ENCODE measurements around the gene IFI44.

IFI44 gene

DNA sequence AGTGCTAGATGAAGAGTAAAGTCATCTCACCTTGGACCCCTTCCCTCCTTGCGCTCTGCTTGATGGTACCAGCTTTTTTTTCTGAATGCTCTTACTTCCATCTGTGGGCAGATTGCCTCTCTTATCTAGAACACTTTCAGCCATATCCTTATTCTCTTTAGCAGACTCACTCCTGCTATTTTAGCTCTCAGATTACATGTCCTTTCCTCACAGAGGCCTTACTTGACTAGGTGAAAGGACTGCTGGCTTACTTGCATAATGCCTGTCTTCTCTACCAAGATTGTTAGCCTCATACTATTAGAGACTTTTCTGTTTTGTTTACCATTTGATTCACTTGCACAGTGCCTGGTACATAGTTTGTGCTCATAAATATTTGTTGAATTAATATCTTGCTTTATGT, 9.3 kb downstream of the IFI44 start:
- no peak for DNase-seq

DNA sequence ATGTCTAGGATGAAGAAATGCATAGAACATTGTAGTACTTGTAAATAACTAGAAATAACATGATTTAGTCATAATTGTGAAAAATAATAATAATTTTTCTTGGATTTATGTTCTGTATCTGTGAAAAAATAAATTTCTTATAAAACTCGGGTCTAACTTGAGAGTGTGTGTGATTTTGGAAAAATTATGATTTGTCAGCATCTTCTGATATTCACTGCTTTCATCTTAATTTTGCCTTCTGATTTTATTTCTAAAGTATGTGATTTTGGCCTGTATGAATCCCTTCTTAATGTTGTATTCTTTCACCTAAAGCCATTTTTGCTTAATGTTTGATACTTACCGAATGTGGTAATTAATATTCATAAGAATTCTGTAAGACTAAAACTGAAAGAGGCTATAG, 14.3 kb downstream of the IFI44 start:
- no peak for DNase-seq

DNA sequence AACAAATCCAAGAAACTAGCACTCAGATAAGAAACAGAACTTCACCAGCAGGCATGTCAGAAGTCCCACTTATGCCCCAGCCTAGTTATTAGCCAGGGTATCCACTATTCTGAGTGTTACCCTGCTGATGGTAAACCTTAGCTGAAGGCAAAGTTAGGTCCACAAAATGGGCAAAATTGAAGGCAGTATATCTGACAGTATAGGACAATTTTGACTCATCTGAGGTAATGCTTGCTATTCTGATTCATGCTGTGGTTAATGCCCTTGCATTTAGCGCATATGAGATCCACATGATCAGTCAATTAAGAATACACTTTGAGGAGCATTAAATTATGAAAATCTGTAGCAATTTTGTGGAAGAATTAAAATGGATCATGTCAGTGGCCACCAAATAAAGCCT, 15.1 kb downstream of the IFI44 start:
- DNase-seq = no peak

- DNase-seq = no peak
These were observed 16.2 kb downstream of the IFI44 start for GRCh38 chr1:78665809-78666208.

DNA sequence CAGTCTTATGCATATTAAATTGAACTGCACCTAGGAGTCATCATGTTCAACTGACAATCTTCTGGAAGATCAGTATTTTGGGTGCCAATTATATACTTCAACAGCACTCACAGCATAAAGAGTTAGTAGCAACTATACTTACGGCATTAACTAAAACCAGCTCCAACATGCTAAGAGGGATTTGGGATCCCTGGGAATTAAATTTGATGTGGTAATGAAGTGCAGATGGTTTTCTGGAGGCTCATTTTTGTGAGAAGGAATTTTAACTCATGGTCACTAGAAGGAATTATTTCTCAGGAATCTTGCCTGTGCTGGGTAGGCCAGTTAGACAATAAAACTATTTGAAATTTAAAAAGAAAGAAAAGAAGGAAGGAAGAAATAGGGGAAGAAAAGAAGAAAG, 18.3 kb downstream of the IFI44 start:
- no peak for DNase-seq

GRCh38 chr1:78668427-78668826, 18.8 kb downstream of the IFI44 start:
- DNase-seq = no peak

DNA sequence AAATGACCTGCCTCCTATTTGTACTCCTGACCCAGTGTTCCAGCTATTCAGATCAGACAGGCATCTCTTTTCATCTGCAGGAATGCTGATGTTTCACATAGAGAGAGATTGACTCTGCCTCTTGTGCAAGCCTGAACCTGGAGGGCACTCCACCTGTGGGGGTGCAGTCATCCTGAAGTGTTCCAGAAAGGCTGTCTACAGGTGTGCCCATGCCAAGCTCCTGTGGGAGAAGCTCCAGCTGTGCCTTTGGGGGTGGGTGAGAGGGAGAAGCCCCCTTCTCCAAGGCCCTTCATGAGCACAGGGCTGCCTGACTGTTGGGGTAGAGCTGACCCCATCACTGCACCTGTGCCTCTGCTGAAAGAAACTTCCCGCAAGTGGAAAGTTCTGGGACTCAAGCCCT, 22.8 kb downstream of the IFI44 start:
- DNase-seq = no peak

DNA sequence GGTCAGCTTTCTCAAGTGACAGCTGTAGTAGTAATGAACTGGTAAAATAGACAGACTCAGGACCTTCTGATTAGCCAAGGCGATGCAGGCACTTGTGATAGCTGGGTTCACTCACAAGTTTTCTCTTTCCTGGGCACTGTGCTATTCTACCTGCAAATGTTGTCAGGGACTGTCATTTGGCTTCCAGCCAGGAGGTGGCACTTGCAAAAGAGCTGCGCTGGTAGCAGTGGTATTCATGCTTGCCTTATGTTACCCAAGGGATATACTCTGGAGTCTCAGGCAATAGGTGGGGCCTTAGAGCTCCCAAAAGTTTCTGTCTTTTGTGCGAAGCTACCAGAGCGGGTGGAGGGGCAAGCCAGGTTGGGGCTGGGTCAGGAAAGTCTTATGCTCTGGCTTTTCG, 23.5 kb downstream of the IFI44 start:
- no peak for DNase-seq

GRCh38 chr1:78676347-78676982, 26.8 kb downstream of the IFI44 start:
- no peak for DNase-seq

DNA sequence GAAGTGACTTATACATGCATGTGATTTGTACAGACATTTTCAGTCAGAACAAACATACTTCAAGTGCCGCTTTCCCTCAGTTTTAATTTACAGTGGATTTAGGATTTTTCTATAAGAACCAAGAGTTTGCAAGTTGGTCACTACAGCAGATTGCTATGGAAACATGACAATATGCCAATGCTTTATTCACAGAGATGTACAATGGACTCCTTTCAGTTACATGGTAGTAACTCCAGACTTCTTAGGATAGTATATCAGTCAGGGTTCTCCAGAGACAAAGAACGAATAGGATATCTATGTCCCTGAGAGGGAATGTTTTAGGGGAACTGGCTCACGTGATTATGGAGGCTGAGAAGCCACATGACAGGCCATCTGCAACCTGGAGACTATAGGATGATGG, 27.4 kb downstream of the IFI44 start:
- DNase-seq = no peak

DNA sequence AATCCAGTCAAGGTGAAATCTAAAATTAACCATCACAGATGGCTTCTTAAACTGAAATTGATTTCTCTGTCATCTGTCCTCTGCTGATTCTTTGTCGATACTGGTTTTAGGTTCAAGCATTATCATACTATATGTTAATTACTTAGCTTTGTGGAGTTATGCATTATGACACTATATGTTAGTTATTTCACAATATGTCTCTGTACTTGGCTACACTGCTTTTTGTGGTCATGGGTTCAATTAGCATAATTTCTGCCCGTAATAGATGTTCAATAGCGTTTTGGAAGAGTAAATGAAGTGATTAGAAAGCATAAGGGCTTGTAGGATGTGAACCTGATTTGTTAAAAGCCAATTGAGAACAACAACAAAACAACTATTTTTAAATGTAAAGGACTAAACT, 28.2 kb downstream of the IFI44 start:
- no peak for DNase-seq

GRCh38 chr1:78678324-78678723, 28.7 kb downstream of the IFI44 start:
- no peak for DNase-seq

DNA sequence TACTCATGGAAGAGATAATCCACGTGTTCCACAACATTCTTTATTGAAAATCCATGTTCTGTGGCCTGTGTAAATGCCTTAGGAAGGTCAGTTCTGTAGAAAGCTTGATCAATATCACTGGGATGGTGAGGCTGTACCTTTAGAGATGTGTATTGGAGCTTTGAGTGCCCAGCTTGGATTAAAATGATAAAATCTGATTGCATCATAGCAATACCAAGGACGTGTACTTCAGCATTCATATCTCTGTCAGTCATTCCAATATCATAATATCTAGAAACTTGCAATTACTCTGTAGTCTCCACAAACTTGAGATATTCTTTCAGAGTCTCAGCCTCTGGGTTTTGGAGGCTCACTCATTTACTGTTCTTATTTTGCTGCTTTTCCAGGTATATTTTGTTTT, 31.6 kb downstream of the IFI44 start:
- DNase-seq = no peak

GRCh38 chr1:78682496-78682895, 32.9 kb downstream of the IFI44 start:
- DNase-seq = no peak

DNA sequence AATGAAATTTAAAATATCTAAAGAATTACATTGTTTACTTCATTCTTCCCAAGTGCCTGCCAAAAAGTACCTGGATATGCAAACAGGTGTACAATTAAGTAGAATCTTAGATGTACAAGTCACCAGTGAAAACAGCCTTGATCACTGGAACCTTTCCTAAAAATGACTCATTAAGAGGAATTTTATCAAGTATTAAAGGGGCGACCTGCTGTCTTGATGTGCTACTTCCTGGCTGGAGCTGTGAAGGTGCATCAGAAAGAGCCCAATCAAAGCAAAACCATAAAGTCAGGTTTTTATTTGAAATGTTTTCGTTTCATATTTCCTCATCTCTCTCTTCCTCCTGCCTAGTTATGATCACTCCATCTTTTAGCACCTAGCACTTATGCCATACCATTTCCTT, 33.4 kb downstream of the IFI44 start:
- no peak for DNase-seq

DNA sequence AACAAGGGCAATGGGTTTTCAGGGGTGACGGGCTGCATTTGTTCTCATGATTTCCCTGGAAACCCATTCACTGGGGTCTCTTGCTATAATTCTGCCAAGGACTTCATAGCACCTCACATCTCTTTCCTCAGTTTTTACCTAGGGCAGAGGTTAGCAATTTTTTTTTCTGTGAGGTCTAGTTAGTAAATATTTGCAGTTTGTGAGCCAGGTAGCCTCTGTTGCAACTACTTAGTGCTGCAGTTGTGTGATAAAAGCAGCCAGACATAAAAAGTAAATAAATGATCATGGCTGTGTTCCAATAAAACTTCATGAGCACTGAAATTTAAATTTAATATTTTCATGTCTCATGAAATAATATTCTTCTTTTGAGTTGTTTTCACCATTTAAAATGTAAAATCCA, 37.7 kb downstream of the IFI44 start:
- no peak for DNase-seq

- DNase-seq = no peak
These were observed 38.3 kb downstream of the IFI44 start for GRCh38 chr1:78687914-78688313.

DNA sequence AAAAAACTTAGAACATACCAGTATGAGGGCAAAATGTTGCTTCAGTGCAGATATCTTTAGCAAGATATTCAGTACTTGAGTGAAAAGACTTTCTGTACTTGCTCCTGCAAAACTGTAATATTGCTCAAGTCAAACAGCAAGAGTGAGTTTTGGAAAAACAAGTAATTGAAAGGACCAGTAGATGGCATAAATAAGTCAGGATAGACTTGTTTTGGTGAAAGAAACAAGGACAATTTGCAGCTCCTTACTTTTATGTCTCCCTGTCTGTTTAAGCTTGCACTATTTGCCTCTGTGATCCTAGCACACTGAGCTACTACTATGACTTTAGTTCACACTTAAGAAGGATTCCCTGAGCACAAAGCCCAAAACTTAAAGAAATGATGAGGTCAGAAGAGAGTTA, 39.1 kb downstream of the IFI44 start:
- DNase-seq = no peak

- DNase-seq = no peak
These were observed 40.9 kb downstream of the IFI44 start for GRCh38 chr1:78690516-78690915.

- no peak for DNase-seq
These were observed 42.5 kb downstream of the IFI44 start for GRCh38 chr1:78691995-78692747.

GRCh38 chr1:78699813-78700212, 50.2 kb downstream of the IFI44 start:
- DNase-seq = no peak

GRCh38 chr1:78702426-78702825, 52.8 kb downstream of the IFI44 start:
- DNase-seq = no peak

DNA sequence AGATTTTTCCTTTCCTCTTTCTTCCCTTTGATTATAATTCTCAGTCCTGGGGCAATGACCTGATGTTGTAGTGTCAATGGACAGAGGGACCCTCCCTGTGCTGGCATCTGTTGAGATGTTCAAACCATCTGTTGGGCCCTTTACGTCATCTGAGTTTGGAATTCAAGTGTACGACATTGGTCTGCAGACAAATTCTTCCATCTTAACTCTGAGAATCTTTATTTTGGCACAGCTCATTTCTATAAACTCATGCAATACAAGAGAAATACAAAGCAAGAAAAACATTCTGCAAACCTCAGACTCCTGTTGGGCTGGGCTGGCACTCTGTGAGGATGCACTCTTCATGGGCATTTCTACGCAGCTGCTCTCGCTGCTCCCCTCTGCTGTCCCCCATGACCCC, 54.2 kb downstream of the IFI44 start:
- no peak for DNase-seq

DNA sequence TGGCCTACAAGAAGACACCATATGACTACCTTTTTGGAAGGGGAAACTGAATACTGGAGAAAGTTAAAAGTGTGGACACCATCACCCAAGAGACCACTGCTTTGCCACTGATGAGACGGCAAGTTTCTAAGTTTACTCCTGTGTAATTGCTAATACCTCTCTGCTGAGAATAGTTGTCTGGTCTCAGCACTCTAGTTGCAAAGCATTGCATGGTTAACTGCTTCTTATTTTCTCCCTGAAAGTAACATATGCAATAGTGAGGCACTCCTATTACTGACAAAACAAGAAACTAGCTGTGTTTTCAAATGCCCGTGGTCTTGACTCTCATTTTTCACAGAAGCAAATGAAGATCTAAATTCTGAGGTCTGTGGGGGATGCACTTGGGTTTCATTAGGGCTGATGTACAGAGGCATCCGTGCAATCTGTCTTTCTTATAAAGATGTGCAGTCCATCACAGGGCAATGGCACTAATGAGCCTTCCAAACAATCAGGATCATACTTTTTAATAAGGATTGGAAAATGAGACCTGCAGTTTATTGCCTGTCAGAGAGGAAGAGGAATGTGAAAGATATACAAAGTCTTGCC, 62.9 kb downstream of the IFI44 start:
- DNase-seq = no peak

DNA sequence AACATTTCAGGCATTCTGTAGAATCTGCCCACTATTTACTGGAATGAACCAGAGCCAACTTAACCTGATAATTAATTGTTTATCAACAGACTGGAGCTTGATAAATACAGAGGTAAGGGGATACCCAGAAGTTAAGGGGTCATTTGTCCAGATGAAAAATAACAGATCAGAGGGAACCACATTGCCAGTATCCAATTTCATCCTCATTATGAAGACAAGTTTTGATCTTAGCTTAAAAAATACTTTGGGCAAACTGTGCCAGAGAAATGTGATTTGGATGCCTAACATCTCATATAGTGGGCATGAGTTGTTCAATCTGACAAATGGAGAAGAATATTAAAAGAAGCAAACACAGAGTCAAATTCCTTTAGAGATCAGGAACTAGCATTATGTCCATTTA, 63.7 kb downstream of the IFI44 start:
- DNase-seq = no peak

All from activated T-cell treated with anti-CD3 and anti-CD28 coated beads, Interleukin-2, amount 50 U/mL, for 48 hours (primary cell).